HepG2 (cell line): ENCODE results near the gene BCKDHA. TPM values are rescaled to one million over a fixed set of nuclear protein-coding genes. Genes with fewer than 3 reads are reported as not detected.

Experiments
- ATAC-seq: fragments of 200-7000 bp; cut with Tn5 transposase; 3 replicates; pipeline ENCODE4 v1.9.1; 2020; ENCODE audit warnings: mild to moderate bottlenecking, moderate library complexity
- BruUV-seq: library from RNA; stranded (reverse); fragments of 400-500 nt; replicated peaks from 2 replicates; lab custom pipeline; 2021; lab: Mats Ljungman, UMichigan
- CTCF ChIA-PET: fragments of 300-600 bp; formaldehyde crosslinking; extraction: SDS; loops from one replicate; lab custom pipeline; 2021; ENCODE audit warnings: low total read pairs, inconsistent platforms, low intra/inter-chr PET ratio; lab: Yijun Ruan, JAX
- POLR2A ChIA-PET: fragments of 350-600 bp; sonication (Branson Sonifier 250); formaldehyde crosslinking; loops from one replicate; lab custom pipeline; 2020; ENCODE audit warnings: antibody characterized with exemption, inconsistent platforms; lab: Yijun Ruan, JAX
- DNase-seq: peaks from one replicate; pipeline ENCODE4 v3.0.0-alpha.2; 2015; ENCODE audit warnings: low spot score
- FAIRE-seq: peaks from 3 replicates; lab custom pipeline; 2011; peaks lifted over from hg19 to GRCh38; lab: Jason Lieb, UNC
- H2AFZ ChIP-seq: one replicate; pipeline ENCODE4 v1.6.1; 2011; ENCODE audit warnings: low read length, inconsistent platforms
- H3K27ac ChIP-seq: fragments of 300-600 bp; 3 replicates; pipeline ENCODE4 v1.8.0; 2011; ENCODE audit warnings: mixed run types, mild to moderate bottlenecking, mixed read lengths, low read length, inconsistent platforms; ENCODE audit not compliant: insufficient read depth; ENCODE audit errors: extremely low read length
- H3K27me3 ChIP-seq, 2 experiments: fragments of 200-600 bp in 1 of 2; 2 replicates in 1 of 2; 3 replicates in 1 of 2; pipeline versions ENCODE4 v1.6.0 to v1.8.0; 2011; ENCODE audit warnings: low read length in 2 of 2, mild to moderate bottlenecking in 2 of 2, moderate library complexity in 2 of 2, inconsistent platforms in 1 of 2; ENCODE audit not compliant: insufficient read depth in 2 of 2, control insufficient read depth in 1 of 2
- H3K36me3 ChIP-seq, 2 experiments: fragments of 200-600 bp in 1 of 2; replicated peaks in 1 of 2; 2 replicates in 1 of 2; 3 replicates in 1 of 2; pipeline versions ENCODE4 v1.5.1 to v1.8.0; 2011; ENCODE audit warnings: low read length in 2 of 2, inconsistent platforms in 1 of 2; ENCODE audit not compliant: insufficient read depth in 2 of 2, control insufficient read depth in 1 of 2
- H3K4me1 ChIP-seq: 2 replicates; pipeline ENCODE4 v1.5.1; 2012; ENCODE audit warnings: low read length, inconsistent platforms; ENCODE audit not compliant: insufficient read depth
- H3K4me2 ChIP-seq: 2 replicates; pipeline ENCODE4 v1.6.0; 2011; ENCODE audit warnings: low read depth, low read length, inconsistent platforms
- H3K4me3 ChIP-seq, 3 experiments: fragments of 200-600 bp in 1 of 3; sonication (generic), shearing (Covaris generic) in 1 of 3; replicated peaks in 1 of 3; 2 replicates each; pipeline ENCODE4 v1.5.1; 2011 to 2016; ENCODE audit warnings: low read length in 3 of 3, inconsistent platforms in 2 of 3, low read depth in 2 of 3, mild to moderate bottlenecking in 2 of 3, control low read depth in 1 of 3, mixed read lengths in 1 of 3; ENCODE audit not compliant: insufficient read depth in 1 of 3
- H3K79me2 ChIP-seq: one replicate; pipeline ENCODE4 v1.6.1; 2011; ENCODE audit warnings: low read length, inconsistent platforms; ENCODE audit not compliant: insufficient read depth
- H3K9ac ChIP-seq: 2 replicates; pipeline ENCODE4 v1.6.0; 2011; ENCODE audit warnings: mild to moderate bottlenecking, low read depth, low read length, inconsistent platforms; ENCODE audit not compliant: insufficient read depth
- H3K9me3 ChIP-seq: 2 replicates; pipeline ENCODE4 v1.5.1; 2012; ENCODE audit warnings: mild to moderate bottlenecking, low read length
- H4K20me1 ChIP-seq: 2 replicates; pipeline ENCODE4 v1.6.0; 2011; ENCODE audit warnings: inconsistent platforms, mild to moderate bottlenecking, low read length, moderate library complexity; ENCODE audit not compliant: insufficient read depth
- CREB1 ChIP-seq, 2 experiments: fragments of 450-650 bp in 1 of 2; IDR thresholded peaks; 2 replicates each; pipeline ENCODE4 v1.6.1; 2016 to 2017; ENCODE audit warnings: control low read depth in 1 of 2, mild to moderate bottlenecking in 1 of 2, missing compliant biosample characterization in 1 of 2, missing genetic modification characterization in 1 of 2
- EP300 ChIP-seq, 3 experiments: sonication (generic) in 1 of 3; formaldehyde crosslinking in 1 of 3; IDR thresholded peaks; 2 replicates each; pipeline versions ENCODE4 v1.5.1 to v1.6.1; 2011 to 2020; ENCODE audit warnings: low read depth in 2 of 3, low read length in 2 of 3, borderline replicate concordance in 1 of 3, improper control_type of control experiment in 1 of 3, mild to moderate bottlenecking in 1 of 3, missing genetic modification reagents in 1 of 3, moderate library complexity in 1 of 3
- HHEX ChIP-seq: IDR thresholded peaks from 2 replicates; pipeline ENCODE4 v1.6.1; 2016; ENCODE audit warnings: control low read depth
- JUN ChIP-seq: sonication (generic); formaldehyde crosslinking; IDR thresholded peaks from 2 replicates; pipeline ENCODE4 v1.4.0; 2020; ENCODE audit warnings: mild to moderate bottlenecking, missing genetic modification reagents
- KDM5B ChIP-seq: sonication (generic); formaldehyde crosslinking; IDR thresholded peaks from 2 replicates; pipeline ENCODE4 v1.4.0; 2020; ENCODE audit warnings: missing genetic modification reagents, mild to moderate bottlenecking, borderline replicate concordance
- NBN ChIP-seq: fragments of 450-650 bp; conservative IDR thresholded peaks from 2 replicates; pipeline ENCODE4 v1.6.1; 2017
- NCOR1 ChIP-seq: fragments of 200-600 bp; sonication (generic); IDR thresholded peaks from 2 replicates; pipeline ENCODE4 v1.7.0; 2017; ENCODE audit warnings: antibody characterized with exemption, low read length, borderline replicate concordance
- NFKB2 ChIP-seq: sonication (generic); formaldehyde crosslinking; IDR thresholded peaks from 2 replicates; pipeline ENCODE4 v1.4.0; 2020; ENCODE audit warnings: missing genetic modification reagents, borderline replicate concordance
- REL ChIP-seq: sonication (generic); formaldehyde crosslinking; conservative IDR thresholded peaks from 2 replicates; pipeline ENCODE4 v1.8.0; 2022; ENCODE audit warnings: mild to moderate bottlenecking, missing genetic modification reagents, moderate library complexity
- REPIN1 ChIP-seq: sonication (generic); formaldehyde crosslinking; IDR thresholded peaks from 2 replicates; pipeline ENCODE4 v1.8.0; 2022; ENCODE audit warnings: missing genetic modification reagents, low read depth, mild to moderate bottlenecking, borderline replicate concordance
- SMYD3 ChIP-seq: sonication (generic); formaldehyde crosslinking; IDR thresholded peaks from 2 replicates; pipeline ENCODE4 v1.8.1; 2023; ENCODE audit warnings: mild to moderate bottlenecking, missing genetic modification reagents
- SRY ChIP-seq: sonication (generic); formaldehyde crosslinking; IDR thresholded peaks from 2 replicates; pipeline ENCODE4 v1.8.0; 2022; ENCODE audit warnings: mild to moderate bottlenecking, missing genetic modification reagents
- ZNF790 ChIP-seq: sonication (generic); formaldehyde crosslinking; IDR thresholded peaks from 2 replicates; pipeline ENCODE4 v1.8.0; 2022; ENCODE audit warnings: missing genetic modification reagents, mild to moderate bottlenecking, borderline replicate concordance
- WGBS: methylation state at CpG from one replicate; pipeline ENCODE4 v1.1.6; 2017; ENCODE audit warnings: low lambda C conversion rate; 5-methylcytosine and 5-hydroxymethylcytosine counted together
- in situ Hi-C: cut with HindIII; loops from 2 replicates; pipeline ENCODE4 v1.10.0; 2017; ENCODE audit warnings: low pct_unique_long_range_greater_than_20kb; ENCODE audit not compliant: extremely low pct_ligation_motif_present
- intact Hi-C: fragments of 100-400 bp; cut with micrococcal nuclease; formaldehyde crosslinking; loops from one replicate; pipeline ENCODE4 v1.10.0; 2022; ENCODE audit not compliant: unreplicated experiment
- polyA plus RNA-seq, 8 experiments: library from polyadenylated mRNA; depleted of rRNA in 3 of 8; stranded (reverse) in 7 of 8; unstranded in 1 of 8; fragments of >200 nt; fragmentation: Illumina TruSeq in 4 of 8; extraction: Trizol in 4 of 8; gene quantifications; 2 replicates each; pipeline versions ENCODE4 v1.2.1 to v1.2.3, GENCODE V29; 2011 to 2016; ENCODE audit warnings: low read depth in 4 of 8, missing spikeins in 1 of 8, mixed read lengths in 1 of 8; ENCODE audit not compliant: insufficient read depth in 1 of 8
- total RNA-seq, 5 experiments: library from RNA; depleted of rRNA; stranded (reverse); fragments of >200 nt; fragmentation: Illumina TruSeq; extraction: Trizol; gene quantifications; 2 replicates each; pipeline ENCODE4 v1.2.3, GENCODE V29; 2016; ENCODE audit warnings: low read depth in 1 of 5
- TF ChIP-seq, protein P1 (sequence below): sonication (generic); formaldehyde crosslinking; IDR thresholded peaks from 2 replicates; pipeline ENCODE4 v1.5.1; 2020; ENCODE audit warnings: missing genetic modification reagents, mild to moderate bottlenecking, borderline replicate concordance
- TF ChIP-seq, protein P2 (sequence below): sonication (generic); formaldehyde crosslinking; IDR thresholded peaks from 2 replicates; pipeline ENCODE4 v1.4.0; 2020; ENCODE audit warnings: missing genetic modification reagents

The BCKDHA gene
- total and polyA plus RNA-seq, 2 of the 13 experiments (the other 11 are each of a cell fraction or from before 2014, with no cell fraction given), result 11.8 to 31.5 TPM

DNA sequence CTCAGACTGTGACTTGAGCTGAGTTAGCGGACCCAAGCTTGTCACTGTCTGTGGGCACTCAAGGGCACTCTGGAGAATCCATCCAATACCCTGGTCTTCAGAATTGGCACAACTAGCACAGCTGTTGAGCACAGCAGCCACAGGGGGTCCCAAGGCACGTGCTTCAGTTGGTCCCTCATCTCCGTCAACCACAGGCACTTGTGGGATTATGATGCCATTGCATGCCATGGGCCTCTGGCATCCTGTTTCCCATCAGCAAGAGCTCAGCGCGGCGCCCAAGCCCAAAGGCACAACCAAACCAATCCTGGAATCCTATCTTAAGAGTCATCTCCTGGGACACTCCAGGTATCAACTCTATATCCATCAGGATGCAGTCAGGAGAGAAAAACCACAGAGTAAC lies 33.3 kb downstream of the BCKDHA start:
- FAIRE-seq, result no peak
- no peak for ATAC-seq
- POLR2A ChIA-PET, result interaction anchor here (0.7 to 1.9 kb wide), 3 partner anchors 9 to 66 kb away, joined by 4 to 9 read pairs (median 6); partner anchors contain the start of gene DMAC2
- TF ChIP-seq CREB1 (IDR thresholded peaks at IDR 0.05) (no peak), CREB1 (CRISPR knock-in tag; IDR thresholded peaks at IDR 0.05) (no peak), JUN (CRISPR knock-in tag) (no peak), HHEX (no peak), NFKB2 (CRISPR knock-in tag) (no peak), REPIN1 (no peak), KDM5B (no peak), EP300 (IDR thresholded peaks at IDR 0.05; ENCODE audit: low read depth in 2 of 2, low read length in 2 of 2) (no peak), EP300 (CRISPR knock-in tag; IDR thresholded peaks at IDR 0.05; ENCODE audit: borderline replicate concordance) (no peak), REL (CRISPR knock-in tag) (no peak), ZNF790 (no peak), SRY (CRISPR knock-in tag) (no peak), NCOR1 (no peak), SMYD3 (CRISPR knock-in tag) (no peak), NBN (no peak)
- TF ChIP-seq, protein P1, sequence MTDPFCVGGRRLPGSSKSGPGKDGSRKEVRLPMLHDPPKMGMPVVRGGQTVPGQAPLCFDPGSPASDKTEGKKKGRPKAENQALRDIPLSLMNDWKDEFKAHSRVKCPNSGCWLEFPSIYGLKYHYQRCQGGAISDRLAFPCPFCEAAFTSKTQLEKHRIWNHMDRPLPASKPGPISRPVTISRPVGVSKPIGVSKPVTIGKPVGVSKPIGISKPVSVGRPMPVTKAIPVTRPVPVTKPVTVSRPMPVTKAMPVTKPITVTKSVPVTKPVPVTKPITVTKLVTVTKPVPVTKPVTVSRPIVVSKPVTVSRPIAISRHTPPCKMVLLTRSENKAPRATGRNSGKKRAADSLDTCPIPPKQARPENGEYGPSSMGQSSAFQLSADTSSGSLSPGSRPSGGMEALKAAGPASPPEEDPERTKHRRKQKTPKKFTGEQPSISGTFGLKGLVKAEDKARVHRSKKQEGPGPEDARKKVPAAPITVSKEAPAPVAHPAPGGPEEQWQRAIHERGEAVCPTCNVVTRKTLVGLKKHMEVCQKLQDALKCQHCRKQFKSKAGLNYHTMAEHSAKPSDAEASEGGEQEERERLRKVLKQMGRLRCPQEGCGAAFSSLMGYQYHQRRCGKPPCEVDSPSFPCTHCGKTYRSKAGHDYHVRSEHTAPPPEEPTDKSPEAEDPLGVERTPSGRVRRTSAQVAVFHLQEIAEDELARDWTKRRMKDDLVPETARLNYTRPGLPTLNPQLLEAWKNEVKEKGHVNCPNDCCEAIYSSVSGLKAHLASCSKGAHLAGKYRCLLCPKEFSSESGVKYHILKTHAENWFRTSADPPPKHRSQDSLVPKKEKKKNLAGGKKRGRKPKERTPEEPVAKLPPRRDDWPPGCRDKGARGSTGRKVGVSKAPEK (CRISPR knock-in tag), result no peak
- TF ChIP-seq, protein P2, sequence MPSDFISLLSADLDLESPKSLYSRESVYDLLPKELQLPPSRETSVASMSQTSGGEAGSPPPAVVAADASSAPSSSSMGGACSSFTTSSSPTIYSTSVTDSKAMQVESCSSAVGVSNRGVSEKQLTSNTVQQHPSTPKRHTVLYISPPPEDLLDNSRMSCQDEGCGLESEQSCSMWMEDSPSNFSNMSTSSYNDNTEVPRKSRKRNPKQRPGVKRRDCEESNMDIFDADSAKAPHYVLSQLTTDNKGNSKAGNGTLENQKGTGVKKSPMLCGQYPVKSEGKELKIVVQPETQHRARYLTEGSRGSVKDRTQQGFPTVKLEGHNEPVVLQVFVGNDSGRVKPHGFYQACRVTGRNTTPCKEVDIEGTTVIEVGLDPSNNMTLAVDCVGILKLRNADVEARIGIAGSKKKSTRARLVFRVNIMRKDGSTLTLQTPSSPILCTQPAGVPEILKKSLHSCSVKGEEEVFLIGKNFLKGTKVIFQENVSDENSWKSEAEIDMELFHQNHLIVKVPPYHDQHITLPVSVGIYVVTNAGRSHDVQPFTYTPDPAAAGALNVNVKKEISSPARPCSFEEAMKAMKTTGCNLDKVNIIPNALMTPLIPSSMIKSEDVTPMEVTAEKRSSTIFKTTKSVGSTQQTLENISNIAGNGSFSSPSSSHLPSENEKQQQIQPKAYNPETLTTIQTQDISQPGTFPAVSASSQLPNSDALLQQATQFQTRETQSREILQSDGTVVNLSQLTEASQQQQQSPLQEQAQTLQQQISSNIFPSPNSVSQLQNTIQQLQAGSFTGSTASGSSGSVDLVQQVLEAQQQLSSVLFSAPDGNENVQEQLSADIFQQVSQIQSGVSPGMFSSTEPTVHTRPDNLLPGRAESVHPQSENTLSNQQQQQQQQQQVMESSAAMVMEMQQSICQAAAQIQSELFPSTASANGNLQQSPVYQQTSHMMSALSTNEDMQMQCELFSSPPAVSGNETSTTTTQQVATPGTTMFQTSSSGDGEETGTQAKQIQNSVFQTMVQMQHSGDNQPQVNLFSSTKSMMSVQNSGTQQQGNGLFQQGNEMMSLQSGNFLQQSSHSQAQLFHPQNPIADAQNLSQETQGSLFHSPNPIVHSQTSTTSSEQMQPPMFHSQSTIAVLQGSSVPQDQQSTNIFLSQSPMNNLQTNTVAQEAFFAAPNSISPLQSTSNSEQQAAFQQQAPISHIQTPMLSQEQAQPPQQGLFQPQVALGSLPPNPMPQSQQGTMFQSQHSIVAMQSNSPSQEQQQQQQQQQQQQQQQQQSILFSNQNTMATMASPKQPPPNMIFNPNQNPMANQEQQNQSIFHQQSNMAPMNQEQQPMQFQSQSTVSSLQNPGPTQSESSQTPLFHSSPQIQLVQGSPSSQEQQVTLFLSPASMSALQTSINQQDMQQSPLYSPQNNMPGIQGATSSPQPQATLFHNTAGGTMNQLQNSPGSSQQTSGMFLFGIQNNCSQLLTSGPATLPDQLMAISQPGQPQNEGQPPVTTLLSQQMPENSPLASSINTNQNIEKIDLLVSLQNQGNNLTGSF (CRISPR knock-in tag), result no peak

More for the DNA sequence above, 33.3 kb downstream of the BCKDHA start:
- in situ Hi-C loops (no loop called here), intact Hi-C loops (no loop called here)
- H3K4me2 ChIP-seq, result no peak overlapping the region
- peaks cover 8 to 19% of the 10 kb centered on the region in 2 experiments; a peak in 4 of 5 replicates for H3K36me3 ChIP-seq
- BruUV-seq, result no TSS peak
- no peak overlapping the region for H3K9ac ChIP-seq
- no peak for DNase-seq
- no peaks in the 10 kb centered on the region for H3K79me2 ChIP-seq
- no peak overlapping the region for H2AFZ ChIP-seq
- no peak overlapping the region for H3K4me3 ChIP-seq
- H4K20me1 ChIP-seq, result no peaks in the 10 kb centered on the region
- H3K27me3 ChIP-seq, result no peaks in the 10 kb centered on the region
- CTCF ChIA-PET, result interaction anchor here (1.4 kb wide), 1 partner anchor 109 kb away, joined by 4 read pairs; no protein-coding TSS in a partner anchor
- peaks cover 41% of the 10 kb centered on the region for H3K4me1 ChIP-seq
- no peaks in the 10 kb centered on the region for H3K9me3 ChIP-seq
- no peak overlapping the region for H3K27ac ChIP-seq
- 98% methylated on average over 6 of the region's 6 CpGs for WGBS
